Suprapubic skin (tissue), 4 donors: ENCODE results near the gene TMPRSS13.

Source experiments
- EP300 ChIP-seq: sonication (generic); formaldehyde crosslinking; IDR thresholded peaks from one replicate; pipeline ENCODE4 v1.6.1; 2017; ENCODE audit warnings: antibody characterized with exemption
- POLR2A ChIP-seq, 2 donors: fragments of 450-650 bp; IDR thresholded peaks; one replicate each; pipeline ENCODE4 v1.6.1; 2017; ENCODE audit warnings: antibody characterized with exemption in 2 of 2, mild to moderate bottlenecking in 2 of 2, moderate library complexity in 2 of 2
- POLR2AphosphoS5 ChIP-seq, 3 donors: sonication (generic); formaldehyde crosslinking; IDR thresholded peaks; one replicate each; pipeline ENCODE4 v1.6.1; 2017; ENCODE audit warnings: antibody characterized with exemption in 3 of 3
- TF ChIP-seq, protein P1 (sequence below), 2 donors: fragments of 200-600 bp in 1 of 2; fragments of 450-650 bp in 1 of 2; sonication (generic) in 1 of 2; IDR thresholded peaks; one replicate each; pipeline ENCODE4 v1.5.1; 2016 to 2019; ENCODE audit warnings: antibody characterized with exemption in 2 of 2, mild to moderate bottlenecking in 1 of 2, moderate library complexity in 1 of 2

DNA sequence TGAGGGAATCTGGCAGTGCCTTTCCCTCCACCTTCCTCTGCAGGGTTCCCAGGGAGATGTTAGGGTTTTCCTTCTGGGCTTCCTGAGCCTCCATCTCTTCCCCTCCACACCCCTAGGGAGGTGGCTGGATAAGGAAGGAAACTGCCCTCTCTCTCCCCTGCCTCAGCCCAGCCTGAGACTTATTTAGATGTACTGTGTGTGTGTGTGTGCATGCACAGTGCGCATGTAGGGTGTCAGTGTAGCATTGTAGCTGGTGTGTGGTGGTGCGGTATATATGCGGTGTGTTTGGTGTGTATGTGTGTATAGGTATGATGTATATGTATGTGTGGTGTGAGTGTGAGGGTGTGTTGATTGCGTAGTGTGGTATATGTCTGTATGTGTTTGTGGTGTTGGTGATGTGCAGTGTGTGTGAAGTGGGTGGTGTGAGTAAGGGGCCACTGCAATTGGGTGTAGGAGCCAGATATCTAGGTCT lies 54.3 kb downstream of the TMPRSS13 start:
- TF ChIP-seq POLR2A (IDR thresholded peaks at IDR 0.05) (no peak), POLR2AphosphoS5 (IDR thresholded peaks at IDR 0.05) (no peak), EP300 (no peak)
- TF ChIP-seq, protein P1, sequence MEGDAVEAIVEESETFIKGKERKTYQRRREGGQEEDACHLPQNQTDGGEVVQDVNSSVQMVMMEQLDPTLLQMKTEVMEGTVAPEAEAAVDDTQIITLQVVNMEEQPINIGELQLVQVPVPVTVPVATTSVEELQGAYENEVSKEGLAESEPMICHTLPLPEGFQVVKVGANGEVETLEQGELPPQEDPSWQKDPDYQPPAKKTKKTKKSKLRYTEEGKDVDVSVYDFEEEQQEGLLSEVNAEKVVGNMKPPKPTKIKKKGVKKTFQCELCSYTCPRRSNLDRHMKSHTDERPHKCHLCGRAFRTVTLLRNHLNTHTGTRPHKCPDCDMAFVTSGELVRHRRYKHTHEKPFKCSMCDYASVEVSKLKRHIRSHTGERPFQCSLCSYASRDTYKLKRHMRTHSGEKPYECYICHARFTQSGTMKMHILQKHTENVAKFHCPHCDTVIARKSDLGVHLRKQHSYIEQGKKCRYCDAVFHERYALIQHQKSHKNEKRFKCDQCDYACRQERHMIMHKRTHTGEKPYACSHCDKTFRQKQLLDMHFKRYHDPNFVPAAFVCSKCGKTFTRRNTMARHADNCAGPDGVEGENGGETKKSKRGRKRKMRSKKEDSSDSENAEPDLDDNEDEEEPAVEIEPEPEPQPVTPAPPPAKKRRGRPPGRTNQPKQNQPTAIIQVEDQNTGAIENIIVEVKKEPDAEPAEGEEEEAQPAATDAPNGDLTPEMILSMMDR (IDR thresholded peaks at IDR 0.05), result no peak
